Hair follicle dermal papilla cell (primary cell): ENCODE measurements around the gene KRTAP6-3. TPM values are rescaled to one million over a fixed set of nuclear protein-coding genes. Genes with fewer than 3 reads are reported as not detected.

Source experiments
- small RNA-seq: library from RNA; depleted of rRNA; stranded (forward); fragments of <200 nt; gene quantifications from one replicate; pipeline ENCODE3, GENCODE V24; 2012
- total RNA-seq: library from RNA; depleted of rRNA; stranded (reverse); fragments of >200 nt; gene quantifications from 2 replicates; pipeline ENCODE4 v1.2.3, GENCODE V29; 2012

The KRTAP6-3 gene
- not detected in 2 replicates for total RNA-seq

GRCh38 chr21:30592140-30592539, at the start of gene KRTAP6-3:
KRTAP6-3 (plus strand) TSS chr21:30592440; CDS start chr21:30592446, 6 bp downstream.

GRCh38 chr21:30561264-30561895, 30.9 kb upstream of the KRTAP6-3 start, which contains the start of gene KRTAP19-7:
KRTAP19-7 (minus strand) TSS chr21:30561314; CDS start chr21:30561289, 25 bp downstream.

GRCh38 chr21:30590297-30590696, 1.9 kb upstream of the KRTAP6-3 start, which contains the start of gene KRTAP22-2:
KRTAP22-2 (minus strand) TSS chr21:30590397.

GRCh38 chr21:30598802-30599201, 6.6 kb downstream of the KRTAP6-3 start, which contains the start of gene KRTAP6-2:
KRTAP6-2 (minus strand) TSS chr21:30598902; CDS start chr21:30598874, 28 bp downstream.

GRCh38 chr21:30600787-30601186, 8.5 kb downstream of the KRTAP6-3 start, which contains the start of gene KRTAP22-1:
KRTAP22-1 (plus strand) TSS chr21:30601087.

GRCh38 chr21:30613836-30614235, 21.6 kb downstream of the KRTAP6-3 start, which contains the start of gene KRTAP6-1:
KRTAP6-1 (minus strand) TSS chr21:30613930; CDS start chr21:30613904, 26 bp downstream.

GRCh38 chr21:30616125-30616524, 23.9 kb downstream of the KRTAP6-3 start, which contains the start of gene KRTAP20-1:
KRTAP20-1 (plus strand) TSS chr21:30616425; CDS start chr21:30616455, 30 bp downstream.

GRCh38 chr21:30620522-30620921, 28.3 kb downstream of the KRTAP6-3 start, which contains the start of gene KRTAP20-4:
KRTAP20-4 (plus strand) TSS chr21:30620627.

GRCh38 chr21:30634906-30635305, 42.7 kb downstream of the KRTAP6-3 start, which contains the start of gene KRTAP20-2:
KRTAP20-2 (plus strand) TSS chr21:30635206; CDS start chr21:30635264, 58 bp downstream.

GRCh38 chr21:30642564-30642963, 50.3 kb downstream of the KRTAP6-3 start, which contains the start of gene KRTAP20-3:
KRTAP20-3 (plus strand) TSS chr21:30642864.

Small RNA genes lying within 50 kb of the gene (small RNA-seq; reads per million reads assigned to genes)
- gene KRTAP20-1 = not detected
- gene KRTAP20-3 = not detected
- not detected for gene KRTAP20-4
- not detected for gene KRTAP22-1
- gene KRTAP22-2 = not detected

Other genes with a start within 250 kb of the KRTAP6-3 start
- not detected in 2 replicates for gene KRTAP23-1, start 243.8 kb upstream of the KRTAP6-3 start, total RNA-seq
- not detected in 2 replicates for gene KRTAP13-2, start 220.2 kb upstream of the KRTAP6-3 start, total RNA-seq
- not detected in 2 replicates for gene KRTAP13-1, start 196.4 kb upstream of the KRTAP6-3 start, total RNA-seq
- gene KRTAP13-3, start 166.5 kb upstream of the KRTAP6-3 start, total RNA-seq = not detected in 2 replicates
- gene KRTAP13-4, start 162.2 kb upstream of the KRTAP6-3 start, total RNA-seq = not detected in 2 replicates
- gene KRTAP15-1, start 152.2 kb upstream of the KRTAP6-3 start, total RNA-seq = not detected in 2 replicates
- gene KRTAP19-1, start 112.1 kb upstream of the KRTAP6-3 start, total RNA-seq = not detected in 2 replicates
- gene KRTAP19-2, start 105.0 kb upstream of the KRTAP6-3 start, total RNA-seq = not detected in 2 replicates
- gene KRTAP19-3, start 100.4 kb upstream of the KRTAP6-3 start, total RNA-seq = not detected in 2 replicates
- not detected in 2 replicates for gene KRTAP19-4, start 95.3 kb upstream of the KRTAP6-3 start, total RNA-seq
- gene KRTAP19-5, start 90.3 kb upstream of the KRTAP6-3 start, total RNA-seq = not detected in 2 replicates
- gene KRTAP19-6, start 50.6 kb upstream of the KRTAP6-3 start, total RNA-seq = not detected in 2 replicates
- gene KRTAP19-7, start 31.1 kb upstream of the KRTAP6-3 start, total RNA-seq = not detected in 2 replicates
- not detected in 2 replicates for gene KRTAP22-2, start 2.0 kb upstream of the KRTAP6-3 start, total RNA-seq
- not detected in 2 replicates for gene KRTAP6-2, start 6.5 kb downstream of the KRTAP6-3 start, total RNA-seq
- gene KRTAP22-1, start 8.6 kb downstream of the KRTAP6-3 start, total RNA-seq = not detected in 2 replicates
- not detected in 2 replicates for gene KRTAP6-1, start 21.5 kb downstream of the KRTAP6-3 start, total RNA-seq
- gene KRTAP20-1, start 24.0 kb downstream of the KRTAP6-3 start, total RNA-seq = not detected in 2 replicates
- not detected in 2 replicates for gene KRTAP20-4, start 28.2 kb downstream of the KRTAP6-3 start, total RNA-seq
- gene KRTAP20-2, start 42.8 kb downstream of the KRTAP6-3 start, total RNA-seq = not detected in 2 replicates
- gene KRTAP20-3, start 50.4 kb downstream of the KRTAP6-3 start, total RNA-seq = not detected in 2 replicates
- not detected in 2 replicates for gene KRTAP21-3, start 126.3 kb downstream of the KRTAP6-3 start, total RNA-seq
- gene KRTAP21-2, start 154.8 kb downstream of the KRTAP6-3 start, total RNA-seq = not detected in 2 replicates
- gene KRTAP21-1, start 163.0 kb downstream of the KRTAP6-3 start, total RNA-seq = not detected in 2 replicates
- gene KRTAP8-1, start 220.8 kb downstream of the KRTAP6-3 start, total RNA-seq = not detected in 2 replicates
- gene KRTAP7-1, start 237.3 kb downstream of the KRTAP6-3 start, total RNA-seq = not detected in 2 replicates